ENCODE measurements around the gene HAUS2.
"Not testable (repeated sequence)": the region's sequence is repeated elsewhere in the genome, so short reads cannot be mapped to it uniquely, and the experiment has no call there.

The HAUS2 gene

DNA sequence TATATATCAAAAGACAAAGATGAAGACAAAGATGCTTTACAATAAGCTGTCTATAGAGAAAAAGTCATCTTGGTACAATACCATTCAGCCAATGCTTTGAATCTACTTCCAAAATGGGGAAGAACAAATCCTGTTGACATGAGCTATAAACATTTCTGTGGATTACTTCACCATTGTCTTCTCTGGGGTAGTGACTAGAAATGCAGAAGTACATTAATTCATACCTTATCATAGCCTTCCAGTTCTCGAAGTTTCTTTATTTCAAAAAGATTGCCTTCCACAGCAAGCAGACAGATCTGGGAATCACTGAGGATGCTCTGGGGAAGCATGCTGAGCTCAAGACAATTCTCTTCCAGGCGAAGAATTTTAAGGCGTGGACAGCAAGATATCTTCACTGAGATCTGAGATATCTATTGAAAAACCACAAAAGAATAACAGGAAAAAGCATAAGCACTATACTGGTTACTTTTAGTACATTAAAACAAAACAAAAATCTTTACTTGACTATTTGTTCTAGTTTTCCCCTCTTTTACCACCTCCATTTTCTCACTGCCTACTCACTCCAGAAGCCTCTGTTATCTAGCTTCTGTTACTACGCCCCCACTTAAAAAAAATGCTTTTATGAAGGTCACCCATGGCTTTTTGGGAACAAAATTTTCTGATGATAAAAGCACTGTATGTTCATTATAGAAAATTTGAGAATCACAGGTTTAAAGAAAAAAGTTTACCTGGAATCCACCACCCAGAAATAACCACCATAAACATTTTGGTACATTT is 3.6 kb upstream of the HAUS2 start:
- TF ChIP-seq, protein P1, sequence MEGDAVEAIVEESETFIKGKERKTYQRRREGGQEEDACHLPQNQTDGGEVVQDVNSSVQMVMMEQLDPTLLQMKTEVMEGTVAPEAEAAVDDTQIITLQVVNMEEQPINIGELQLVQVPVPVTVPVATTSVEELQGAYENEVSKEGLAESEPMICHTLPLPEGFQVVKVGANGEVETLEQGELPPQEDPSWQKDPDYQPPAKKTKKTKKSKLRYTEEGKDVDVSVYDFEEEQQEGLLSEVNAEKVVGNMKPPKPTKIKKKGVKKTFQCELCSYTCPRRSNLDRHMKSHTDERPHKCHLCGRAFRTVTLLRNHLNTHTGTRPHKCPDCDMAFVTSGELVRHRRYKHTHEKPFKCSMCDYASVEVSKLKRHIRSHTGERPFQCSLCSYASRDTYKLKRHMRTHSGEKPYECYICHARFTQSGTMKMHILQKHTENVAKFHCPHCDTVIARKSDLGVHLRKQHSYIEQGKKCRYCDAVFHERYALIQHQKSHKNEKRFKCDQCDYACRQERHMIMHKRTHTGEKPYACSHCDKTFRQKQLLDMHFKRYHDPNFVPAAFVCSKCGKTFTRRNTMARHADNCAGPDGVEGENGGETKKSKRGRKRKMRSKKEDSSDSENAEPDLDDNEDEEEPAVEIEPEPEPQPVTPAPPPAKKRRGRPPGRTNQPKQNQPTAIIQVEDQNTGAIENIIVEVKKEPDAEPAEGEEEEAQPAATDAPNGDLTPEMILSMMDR (IDR thresholded peaks at IDR 0.05; ENCODE audit: low read depth, low read length, missing control alignments), result no peak
- DNase-seq (ENCODE audit: extremely low read depth, low read depth), result no peak
- no peak overlapping the region for H3K4me3 ChIP-seq (replicated peaks; ENCODE audit: low read depth, low read length)

DNA sequence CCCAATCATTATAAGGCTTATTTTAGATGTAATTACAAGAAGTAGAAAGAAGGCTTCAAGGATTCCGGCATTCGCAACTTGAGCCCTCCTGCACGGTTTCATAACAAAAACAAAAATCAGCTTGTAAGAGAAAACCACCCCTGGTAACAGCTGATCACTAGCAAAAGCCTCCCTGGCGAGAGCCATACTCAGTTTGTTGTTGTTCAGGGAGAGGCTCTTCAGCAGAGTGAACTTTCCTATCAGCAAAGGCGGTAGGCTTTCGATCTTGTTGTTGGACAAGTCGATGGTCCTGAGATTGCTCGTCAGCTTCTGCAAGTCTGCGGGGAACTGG is 755 bp upstream of the HAUS2 start:
- peak; percentile 2 for DNase-seq (ENCODE audit: extremely low read depth, low read depth)
- TF ChIP-seq, protein P1 (IDR thresholded peaks at IDR 0.05; ENCODE audit: low read depth, low read length, missing control alignments), result no peak

DNA sequence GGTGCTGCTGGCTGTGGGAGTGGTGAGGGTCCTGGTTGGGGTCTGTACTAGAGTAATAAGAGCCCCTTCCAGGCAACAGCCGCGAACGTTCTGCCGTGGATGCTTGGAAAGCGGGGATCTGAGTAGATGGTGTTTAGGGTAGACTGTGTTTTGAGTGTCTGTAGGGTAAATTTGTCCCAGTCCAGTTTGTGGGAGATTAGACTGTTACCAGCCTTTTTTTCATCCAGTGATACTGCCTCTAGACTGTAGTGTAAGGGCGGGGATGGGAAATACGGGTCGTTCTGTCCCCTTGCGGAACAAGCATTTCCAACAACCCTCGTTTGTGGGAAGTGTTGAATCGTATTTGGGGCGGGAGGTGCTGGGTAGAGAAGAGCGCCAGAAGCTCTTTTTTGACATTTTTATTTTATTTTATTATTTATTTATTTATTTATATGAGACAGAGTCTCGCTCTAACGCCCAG is 424 bp downstream of the HAUS2 start:
- peak; percentile 14 for DNase-seq (ENCODE audit: extremely low read depth, low read depth)
- H3K4me3 ChIP-seq (replicated peaks; ENCODE audit: low read depth, low read length), result peak overlapping the region; percentile 98
- TF ChIP-seq, protein P1 (IDR thresholded peaks at IDR 0.05; ENCODE audit: low read depth, low read length, missing control alignments), result no peak

More for the DNA sequence above, 755 bp upstream of the HAUS2 start:
- peak overlapping the region; percentile 98 for H3K4me3 ChIP-seq (replicated peaks; ENCODE audit: low read depth, low read length)

DNA sequence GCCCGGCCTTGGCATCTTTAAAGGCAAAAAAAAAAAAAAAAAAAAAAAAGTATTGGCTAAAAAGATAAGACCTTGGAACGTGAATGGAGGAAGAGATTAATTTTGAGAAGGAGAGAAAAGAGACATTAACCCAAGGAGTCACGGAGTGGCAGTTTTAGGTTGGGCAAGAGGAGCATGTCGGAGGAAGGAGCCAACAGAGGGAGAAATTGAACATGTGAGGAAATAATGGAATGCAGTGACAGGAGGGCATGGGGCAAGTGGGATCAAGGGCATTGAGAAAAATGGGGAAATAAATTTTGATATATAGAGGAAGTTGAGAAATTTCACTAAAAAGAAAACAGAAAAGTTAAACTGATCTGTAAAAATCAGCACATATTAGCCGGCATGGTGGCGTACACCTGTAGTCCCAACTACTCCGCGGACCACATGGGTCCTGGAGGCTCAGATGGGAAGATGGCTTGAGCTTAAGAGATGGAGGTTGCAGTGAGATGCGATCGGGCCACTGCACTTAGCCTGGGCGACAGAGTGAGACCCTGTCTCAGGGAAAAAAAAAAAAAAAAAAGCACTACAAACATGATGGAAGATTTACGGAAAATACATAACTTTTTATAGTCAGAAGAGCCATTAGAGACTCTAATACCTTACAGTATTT is 1.2 kb downstream of the HAUS2 start:
- TF ChIP-seq, protein P1 (IDR thresholded peaks at IDR 0.05; ENCODE audit: low read depth, low read length, missing control alignments), result no peak
- H3K4me3 ChIP-seq (replicated peaks; ENCODE audit: low read depth, low read length), result peak overlapping the region; percentile 98

DNA sequence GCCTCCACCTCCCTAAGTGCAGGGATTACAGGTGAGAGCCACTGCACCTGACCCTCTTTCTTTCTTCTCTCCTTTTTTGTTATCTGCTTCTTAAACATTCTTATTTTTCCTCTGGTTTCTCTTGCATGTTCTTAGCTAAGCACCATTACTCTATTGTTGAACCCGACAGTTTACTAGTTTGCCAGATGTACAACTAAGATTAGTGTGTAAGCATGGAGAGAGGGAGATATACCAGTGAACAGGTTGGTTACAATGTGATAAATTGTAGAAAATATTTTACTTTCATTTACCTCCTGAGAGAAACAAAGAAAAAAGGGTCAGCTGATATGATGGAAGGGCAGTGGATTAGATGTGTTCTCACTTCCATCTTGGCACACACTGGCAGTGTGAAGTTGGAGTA is 4.9 kb downstream of the HAUS2 start:
- TF ChIP-seq, protein P1 (IDR thresholded peaks at IDR 0.05; ENCODE audit: low read depth, low read length, missing control alignments), result no peak
- DNase-seq (ENCODE audit: extremely low read depth, low read depth), result no peak
- no peak overlapping the region for H3K4me3 ChIP-seq (replicated peaks; ENCODE audit: low read depth, low read length)

More for the DNA sequence above, 1.2 kb downstream of the HAUS2 start:
- no peak for DNase-seq (ENCODE audit: extremely low read depth, low read depth)

DNA sequence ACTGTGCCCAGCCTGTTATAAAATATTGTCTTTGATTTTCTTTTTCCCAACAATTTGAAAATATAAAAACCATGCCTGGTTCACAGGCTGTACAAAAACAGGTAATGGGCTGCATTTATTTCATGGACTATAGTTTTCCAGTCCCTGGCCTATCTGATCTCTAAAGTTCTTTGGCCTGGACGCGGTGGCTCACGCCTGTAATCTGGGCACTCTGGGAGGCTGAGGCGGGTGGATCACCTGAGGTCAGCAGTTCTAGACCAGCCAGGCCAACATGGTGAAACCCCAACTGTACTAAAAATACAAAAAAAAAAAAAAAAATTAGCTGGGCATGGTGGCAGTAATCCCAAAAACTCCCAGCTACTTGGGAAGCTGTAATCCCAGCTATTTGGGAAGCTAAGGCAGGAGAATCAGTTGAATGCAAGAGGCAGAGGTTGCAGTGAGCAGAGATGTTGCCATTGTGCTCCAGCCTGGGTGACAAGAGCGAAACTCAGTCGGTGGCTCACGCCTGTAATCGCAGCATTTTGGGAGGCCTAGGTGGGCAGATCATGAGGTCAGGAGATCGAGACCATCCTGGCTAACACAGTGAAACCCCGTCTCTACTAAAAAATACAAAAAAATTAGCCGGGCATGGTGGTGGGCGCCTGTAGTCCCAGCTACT is 8.0 kb downstream of the HAUS2 start:
- DNase-seq (ENCODE audit: extremely low read depth, low read depth); H3K4me3 ChIP-seq (replicated peaks; ENCODE audit: low read depth, low read length): not testable (repeated sequence)

DNA sequence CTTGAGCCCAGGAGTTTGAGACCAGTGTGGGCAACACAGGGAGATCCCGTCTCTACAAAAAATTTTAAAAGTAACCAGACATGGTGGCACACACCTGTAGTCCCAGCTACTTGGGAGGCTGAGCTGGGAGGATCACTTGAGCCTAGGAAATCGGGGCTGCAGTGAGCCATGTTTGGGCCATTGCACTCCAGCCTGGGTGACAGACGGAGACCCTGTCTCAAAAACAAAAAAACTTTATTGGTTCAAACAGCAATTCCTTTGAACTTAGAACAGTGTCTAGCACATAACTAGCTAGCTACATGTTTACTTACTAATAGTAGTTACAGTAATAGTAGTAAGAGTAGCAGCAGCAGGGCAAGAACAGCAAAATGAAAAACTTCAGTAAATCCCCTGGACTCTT is 10.1 kb downstream of the HAUS2 start:
- H3K4me3 ChIP-seq (replicated peaks; ENCODE audit: low read depth, low read length), result no peak overlapping the region
- TF ChIP-seq, protein P1 (IDR thresholded peaks at IDR 0.05; ENCODE audit: low read depth, low read length, missing control alignments), result no peak

More for the DNA sequence above, 10.1 kb downstream of the HAUS2 start:
- DNase-seq (ENCODE audit: extremely low read depth, low read depth), result no peak
